Stimulated activated CD4-positive, alpha-beta T cell treated with anti-CD3 and anti-CD28 coated beads, Interleukin-1b, Interleukin-23, amount 100 ng/mL, for 24 hours (primary cell): ENCODE measurements around the gene FXYD6.
"Not testable (repeated sequence)": the region's sequence is repeated elsewhere in the genome, so short reads cannot be mapped to it uniquely, and the experiment has no call there.

ENCODE experiments used
- DNase-seq, 4 experiments: peaks; one replicate each; pipeline ENCODE4 v3.0.0-alpha.2; 2020; ENCODE audit warnings: low read depth in 4 of 4, low spot score in 1 of 4

Gene FXYD6

DNA sequence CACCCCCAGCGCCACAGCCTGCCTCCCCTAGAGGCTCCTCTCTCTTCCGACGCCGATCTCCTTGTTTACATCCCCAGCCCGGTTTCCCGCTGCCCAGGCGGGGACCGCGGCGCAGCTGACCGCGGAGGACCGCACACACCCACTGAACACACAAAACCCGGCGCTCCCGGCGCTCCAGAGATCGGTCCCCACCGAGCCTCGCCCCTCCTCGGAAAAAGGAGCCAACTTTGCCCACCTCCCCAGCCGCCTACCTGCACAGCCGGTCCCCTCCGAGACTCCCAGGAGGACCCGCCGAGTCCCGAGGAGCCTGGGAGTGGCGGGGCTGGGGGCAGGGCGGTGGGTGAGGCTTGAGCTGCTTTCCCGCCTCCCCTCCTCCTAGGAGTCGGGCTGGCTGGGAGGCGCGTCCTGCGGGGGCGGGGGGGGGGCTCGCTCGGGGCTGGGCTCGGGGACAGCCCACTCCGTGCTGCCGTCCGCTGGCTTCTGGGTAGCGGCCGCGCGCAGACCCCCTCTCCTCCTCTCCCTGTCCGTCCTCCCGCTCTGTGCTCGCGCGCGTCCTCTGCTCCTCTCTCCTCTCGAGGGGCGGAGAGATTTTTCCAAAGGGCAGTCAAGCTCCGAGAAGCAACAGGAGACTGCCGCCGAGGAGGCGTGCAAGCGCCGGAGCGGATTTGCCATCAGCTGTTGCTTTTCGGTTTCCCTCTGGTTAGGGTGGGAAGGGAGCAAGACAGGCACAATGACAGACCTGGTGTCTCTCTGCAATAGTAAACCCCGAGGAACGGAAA, at the start of gene FXYD6:
TSS of gene FXYD6 (minus strand) at position 318 of the 779 bp plus-strand sequence. CDS start 33,882 bp downstream, outside the sequence.
- no peak for DNase-seq

DNA sequence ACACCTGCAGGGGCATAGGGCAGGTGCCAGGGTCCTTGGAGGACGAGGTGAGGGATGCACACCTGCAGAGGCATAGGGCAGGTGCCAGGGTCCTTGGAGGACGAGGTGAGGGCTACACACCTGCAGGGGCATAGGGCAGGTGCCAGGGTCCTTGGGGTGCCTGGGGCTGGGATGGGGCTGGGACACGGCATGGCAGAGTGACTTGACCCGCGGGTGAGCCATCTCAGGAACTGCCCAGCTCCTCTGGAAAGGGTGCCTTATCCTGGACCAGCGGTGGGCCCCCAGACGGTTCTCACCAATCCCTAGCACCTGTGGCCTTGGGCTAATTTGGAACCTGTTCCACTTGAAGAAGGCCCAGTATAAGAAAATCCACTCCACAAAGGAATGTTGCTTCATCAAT, 49.7 kb upstream of the FXYD6 start:
- not testable (repeated sequence) for DNase-seq

GRCh38 chr11:117925198-117925925, 48.9 kb upstream of the FXYD6 start:
- no peak for DNase-seq

- DNase-seq, result no peak
These were observed 48.2 kb upstream of the FXYD6 start for GRCh38 chr11:117924631-117925170.

- DNase-seq, result no peak
These were observed 47.3 kb upstream of the FXYD6 start for GRCh38 chr11:117923773-117924172.

DNA sequence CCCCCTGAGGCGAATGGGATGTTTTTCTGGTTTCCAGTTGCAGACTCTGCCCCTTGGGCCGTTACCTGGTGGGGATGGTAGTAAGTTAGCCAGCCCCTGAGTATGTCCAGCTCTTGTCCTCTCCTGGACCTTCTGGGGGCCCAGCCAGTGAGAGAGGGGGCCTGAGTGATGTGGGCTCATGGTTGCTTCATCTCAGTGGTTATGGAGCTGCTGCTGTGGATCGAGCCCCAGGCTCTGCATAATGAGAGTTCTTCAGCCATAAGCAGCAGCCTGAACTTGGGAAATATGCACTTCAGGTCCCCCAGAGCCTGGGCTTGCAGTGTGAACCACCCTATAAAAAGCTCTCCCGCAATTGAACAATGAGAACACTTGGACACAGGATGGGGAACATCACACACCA, 46.8 kb upstream of the FXYD6 start:
- no peak for DNase-seq

- DNase-seq, result no peak
These were observed 45.4 kb upstream of the FXYD6 start for GRCh38 chr11:117921893-117922292.

- no peak for DNase-seq
These were observed 45.0 kb upstream of the FXYD6 start for GRCh38 chr11:117921456-117921855.

DNA sequence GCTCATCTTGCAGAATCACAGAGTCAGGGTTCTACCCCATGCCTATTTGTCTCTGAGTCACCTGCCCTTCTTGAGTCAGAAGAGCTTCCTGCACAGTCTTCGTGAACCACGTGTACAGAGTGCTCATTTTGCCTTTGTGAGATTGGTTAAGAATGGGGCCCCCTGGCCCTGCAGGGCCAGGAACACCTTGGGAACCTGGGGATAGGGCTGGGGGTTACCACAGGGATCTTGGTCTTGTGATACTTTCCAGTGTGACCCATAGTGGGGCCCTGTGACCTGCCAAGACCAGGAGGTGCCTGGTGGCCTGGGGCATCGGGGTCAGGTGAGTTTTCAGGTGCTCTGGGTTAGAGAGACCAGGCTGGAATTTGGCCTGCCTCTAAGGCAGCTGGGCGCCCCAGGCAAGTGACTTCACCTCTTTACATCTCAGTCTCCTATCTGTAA, 43.3 kb upstream of the FXYD6 start:
- DNase-seq, result no peak

DNA sequence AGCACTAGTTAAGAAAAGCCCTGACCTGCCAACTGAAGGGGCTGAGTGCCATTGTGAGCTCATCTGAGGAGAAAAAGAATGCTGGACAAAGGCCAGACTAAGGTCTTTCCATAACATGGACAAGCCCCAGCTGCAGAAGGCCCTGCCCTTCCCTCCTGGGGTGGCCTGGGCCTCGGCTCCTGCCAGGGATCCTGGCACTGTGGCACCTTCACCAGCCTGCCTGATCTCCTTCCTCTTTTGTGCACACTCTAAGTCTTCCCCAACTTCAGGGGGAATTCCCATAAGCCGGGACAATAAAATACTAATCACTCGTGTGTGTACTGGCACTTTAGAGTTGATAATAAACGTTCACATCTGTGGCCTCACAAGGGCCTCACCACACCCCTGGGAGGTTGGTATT, 42.9 kb upstream of the FXYD6 start:
- DNase-seq, result no peak

- no peak for DNase-seq
These were observed 42.2 kb upstream of the FXYD6 start for GRCh38 chr11:117918366-117919255.

- DNase-seq, result no peak
These were observed 41.2 kb upstream of the FXYD6 start for GRCh38 chr11:117917591-117918151.

DNA sequence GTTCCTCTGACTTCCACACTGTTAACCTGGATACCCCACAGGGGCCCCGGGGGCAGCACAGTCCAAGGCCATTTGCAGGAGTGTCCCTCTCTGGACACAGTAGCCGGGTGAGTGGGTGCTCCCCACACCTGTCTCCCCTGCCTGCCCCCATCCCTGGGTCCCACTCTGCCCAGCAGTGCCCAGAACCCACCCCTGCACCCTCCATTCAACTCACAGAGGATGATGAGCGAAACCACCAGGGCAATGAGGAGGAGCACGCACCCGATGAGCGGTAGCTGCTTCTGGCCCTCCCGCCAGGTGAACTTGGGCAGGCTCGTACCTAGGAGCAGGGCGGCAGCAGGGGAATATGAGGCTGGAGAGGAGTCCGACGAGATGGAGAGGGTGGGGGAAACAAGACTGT, 40.5 kb upstream of the FXYD6 start:
- DNase-seq, result no peak

DNA sequence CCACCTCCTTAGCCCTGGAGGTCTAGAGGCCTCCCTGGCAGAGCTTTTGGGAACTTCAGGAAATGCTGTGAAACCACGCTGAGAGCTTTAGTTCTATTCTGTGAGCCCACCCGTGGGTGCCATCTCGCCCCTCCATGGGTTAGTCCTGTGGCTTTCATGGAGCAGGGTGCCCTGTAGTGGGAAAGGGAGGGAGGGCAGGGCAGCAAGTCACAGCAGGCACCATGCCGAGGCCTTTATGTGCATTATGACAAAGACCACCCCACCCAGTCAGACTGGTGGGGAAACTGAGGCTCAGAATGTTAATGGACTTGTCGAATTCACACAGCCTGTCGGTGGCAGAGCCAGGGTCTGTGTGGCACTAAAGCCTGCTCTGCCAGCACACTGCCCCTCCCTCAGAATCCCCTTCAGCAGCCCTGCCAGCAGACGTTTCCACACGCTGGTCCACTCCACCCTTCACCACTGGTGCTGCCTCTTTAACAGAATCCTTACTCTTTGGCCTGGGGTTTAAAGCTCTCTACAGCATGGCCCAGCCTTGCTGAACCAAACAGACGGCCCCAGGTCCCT, 39.3 kb upstream of the FXYD6 start:
- DNase-seq, result no peak

- DNase-seq, result no peak
These were observed 38.6 kb upstream of the FXYD6 start for GRCh38 chr11:117914991-117915618.

GRCh38 chr11:117914398-117914761, 37.9 kb upstream of the FXYD6 start:
- no peak for DNase-seq

GRCh38 chr11:117913736-117914397, 37.4 kb upstream of the FXYD6 start:
- DNase-seq, result no peak

GRCh38 chr11:117912497-117912896, 36.0 kb upstream of the FXYD6 start:
- no peak for DNase-seq

DNA sequence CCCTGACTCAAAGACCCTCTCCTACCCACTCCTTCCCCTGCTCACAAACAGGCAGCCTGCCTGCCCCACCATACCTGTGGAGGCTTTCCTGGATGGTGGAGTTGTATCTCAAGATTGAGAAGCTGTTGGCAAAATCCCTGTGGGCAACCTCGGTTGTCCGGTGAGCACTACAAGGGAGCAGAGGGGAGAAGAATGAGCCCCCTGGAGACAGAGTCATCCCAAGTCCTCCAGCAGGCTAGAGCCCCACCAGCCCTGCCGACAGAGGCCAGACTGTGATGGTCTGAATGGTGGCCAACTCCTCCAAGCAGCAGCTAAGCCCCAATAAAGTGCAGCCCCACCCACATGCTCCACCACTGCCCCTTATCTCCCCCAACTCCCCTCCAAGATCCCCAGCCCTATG, 35.2 kb upstream of the FXYD6 start:
- DNase-seq, result no peak
